HL-60 (cell line): Measurements from ENCODE around the gene CH25H.

Experiments
- DNase-seq, 2 experiments: peaks; one replicate each; pipeline ENCODE4 v3.0.0-alpha.2; 2010 to 2020; ENCODE audit warnings: low read depth in 1 of 2, low spot score in 1 of 2
- H3K27ac ChIP-seq: fragments of 250-450 bp; sonication (Bioruptor Pico); replicated peaks from 2 replicates; pipeline ENCODE4 v1.5.1; 2020; ENCODE audit warnings: mild to moderate bottlenecking, moderate library complexity
- H3K27me3 ChIP-seq: fragments of 250-450 bp; sonication (Bioruptor Pico); 2 replicates; pipeline ENCODE4 v1.5.1; 2021; ENCODE audit warnings: mild to moderate bottlenecking, moderate library complexity; ENCODE audit not compliant: insufficient read depth, poor library complexity, severe bottlenecking
- H3K4me3 ChIP-seq: replicated peaks from 2 replicates; pipeline ENCODE4 v1.5.1; 2011; ENCODE audit warnings: mild to moderate bottlenecking, control low read depth, low read length; ENCODE audit not compliant: insufficient read depth
- CTCF ChIP-seq: IDR thresholded peaks from one replicate; pipeline ENCODE4 v1.5.1; 2011; ENCODE audit warnings: low read length, control low read depth, inconsistent platforms; ENCODE audit not compliant: insufficient read depth
- GABPA ChIP-seq: IDR thresholded peaks from 2 replicates; pipeline ENCODE4 v1.6.1; 2012; ENCODE audit warnings: low read depth
- POLR2AphosphoS5 ChIP-seq: IDR thresholded peaks from 2 replicates; pipeline ENCODE4 v1.6.1; 2012; ENCODE audit warnings: low read depth
- REST ChIP-seq: IDR thresholded peaks from 2 replicates; pipeline ENCODE4 v1.6.1; 2012; ENCODE audit warnings: low read depth; ENCODE audit not compliant: insufficient replicate concordance
- SPI1 ChIP-seq: IDR thresholded peaks from 2 replicates; pipeline ENCODE4 v1.6.1; 2012; ENCODE audit warnings: low read depth, mild to moderate bottlenecking, borderline replicate concordance

CH25H gene

GRCh38 chr10:89210794-89211425, 3.8 kb upstream of the CH25H start:
- peaks cover 32% of the 10 kb centered on the region for H3K27me3 ChIP-seq
- no peak for DNase-seq
- H3K27ac ChIP-seq, result no peak overlapping the region
- TF ChIP-seq POLR2AphosphoS5 (no peak), REST (no peak), CTCF (no peak), GABPA (no peak), SPI1 (no peak)
- H3K4me3 ChIP-seq, result no peak overlapping the region

GRCh38 chr10:89209718-89210117, 2.6 kb upstream of the CH25H start:
- Histone ChIP-seq H3K27me3 (peaks cover 40% of the 10 kb centered on the region), H3K27ac (no peak overlapping the region), H3K4me3 (no peak overlapping the region)
- no peak for DNase-seq
- TF ChIP-seq GABPA (no peak), CTCF (no peak), SPI1 (no peak), REST (no peak), POLR2AphosphoS5 (no peak)

GRCh38 chr10:89207801-89208551, 859 bp upstream of the CH25H start:
- Histone ChIP-seq H3K27me3 (peaks cover 45% of the 10 kb centered on the region), H3K4me3 (peak overlapping the region; percentile 21), H3K27ac (no peak overlapping the region)
- no peak for DNase-seq
- no peak for TF ChIP-seq CTCF
- no peak for TF ChIP-seq REST
- TF ChIP-seq GABPA, result no peak
- no peak for TF ChIP-seq POLR2AphosphoS5
- TF ChIP-seq SPI1, result no peak
